CD4-positive, alpha-beta T cell treated with Interleukin-10 for 1 hour (primary cell): ENCODE results near the gene FLVCR1.
A peak's percentile ranks its signal among the peaks of the same experiment; 100 is the strongest.
"Not testable (repeated sequence)": the region's sequence is repeated elsewhere in the genome, so short reads cannot be mapped to it uniquely, and the experiment has no call there.

ENCODE experiments used
- DNase-seq: peaks from one replicate; pipeline ENCODE4 v3.0.0-alpha.2; 2020

Gene FLVCR1

GRCh38 chr1:212857992-212858460 lies at the start of gene FLVCR1:
FLVCR1 (plus strand) TSS chr1:212858275; CDS start chr1:212858453, 178 bp downstream.
- DNase-seq: peak; percentile 94

DNA sequence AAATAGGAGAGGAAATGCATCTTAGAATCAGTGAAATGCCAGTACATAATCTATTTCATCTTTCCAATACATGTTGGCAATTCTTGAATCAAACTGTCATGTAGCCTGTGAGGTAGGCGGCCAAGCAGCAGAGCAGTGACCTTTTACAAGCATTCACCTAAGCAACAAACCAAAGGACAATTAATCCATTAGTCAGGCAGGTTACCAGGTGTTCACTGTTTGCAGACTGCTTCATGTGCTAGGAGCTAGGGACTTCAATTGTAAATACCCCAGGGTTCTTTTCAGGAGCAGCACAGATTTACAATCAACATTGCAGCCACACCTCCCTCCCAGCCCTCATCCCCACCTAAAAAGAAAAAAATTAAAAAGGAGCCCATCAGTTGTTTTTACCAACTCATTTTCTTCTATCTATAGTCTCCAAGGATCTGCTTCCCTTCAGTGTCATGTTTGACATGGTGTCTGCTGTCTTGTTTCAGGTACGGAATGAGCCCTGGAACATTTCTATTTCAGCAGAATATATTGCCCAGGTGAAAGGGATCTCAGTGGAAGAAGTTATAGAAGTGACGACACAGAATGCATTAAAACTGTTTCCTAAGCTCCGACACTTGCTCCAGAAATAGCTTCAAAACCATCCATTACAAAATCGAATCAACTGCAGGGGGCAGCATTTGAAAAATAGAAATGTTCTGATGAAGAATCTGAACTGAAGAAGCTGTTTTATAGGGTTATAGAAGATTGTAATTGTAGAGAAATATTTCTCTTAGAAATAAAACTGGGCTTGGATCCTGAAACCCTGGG lies 43.3 kb upstream of the FLVCR1 start:
- DNase-seq: peak; percentile 26

- no peak for DNase-seq
Observed at GRCh38 chr1:212816567-212817278, 41.4 kb upstream of the FLVCR1 start.

DNA sequence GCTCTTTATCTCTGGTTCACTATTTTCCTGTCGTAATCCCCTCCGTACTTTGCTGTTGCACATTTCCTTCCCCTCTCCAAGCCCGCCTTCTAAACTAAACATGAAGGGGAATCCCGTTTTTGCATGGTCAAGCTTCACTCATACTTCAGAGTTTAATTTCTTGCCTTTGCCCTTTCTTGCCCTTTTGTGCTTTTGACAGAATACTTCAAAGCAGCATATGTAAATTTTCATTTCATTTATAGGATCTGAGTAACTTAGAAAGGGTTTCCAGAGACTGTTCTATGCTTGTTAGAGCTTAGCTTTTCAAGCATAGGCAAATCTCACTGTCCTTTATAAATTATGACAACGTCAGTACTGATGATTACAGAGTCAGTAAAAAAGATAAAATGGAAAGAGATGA lies 38.3 kb upstream of the FLVCR1 start:
- DNase-seq: no peak

DNA sequence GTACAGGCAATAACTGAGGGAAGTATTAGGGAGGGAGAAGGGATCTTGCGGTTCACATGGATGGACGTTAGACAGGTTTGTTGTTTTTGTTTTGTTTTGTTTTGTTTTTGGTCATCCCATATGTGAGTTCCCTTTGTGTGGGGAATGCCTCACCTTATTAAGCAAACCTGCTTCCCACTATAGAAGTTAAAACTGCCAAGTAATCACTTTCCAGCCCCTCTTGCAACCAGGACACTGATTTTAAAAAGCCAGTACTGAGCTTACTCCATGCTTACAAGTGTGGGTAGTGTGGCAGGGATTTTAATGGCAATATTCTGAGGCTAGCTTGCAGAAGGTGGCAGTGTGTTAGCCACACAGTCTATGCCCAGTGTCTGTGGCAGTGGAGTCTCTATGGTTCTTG lies 37.1 kb upstream of the FLVCR1 start:
- no peak for DNase-seq

- no peak for DNase-seq
Observed at GRCh38 chr1:212822956-212823355, 35.1 kb upstream of the FLVCR1 start.

DNA sequence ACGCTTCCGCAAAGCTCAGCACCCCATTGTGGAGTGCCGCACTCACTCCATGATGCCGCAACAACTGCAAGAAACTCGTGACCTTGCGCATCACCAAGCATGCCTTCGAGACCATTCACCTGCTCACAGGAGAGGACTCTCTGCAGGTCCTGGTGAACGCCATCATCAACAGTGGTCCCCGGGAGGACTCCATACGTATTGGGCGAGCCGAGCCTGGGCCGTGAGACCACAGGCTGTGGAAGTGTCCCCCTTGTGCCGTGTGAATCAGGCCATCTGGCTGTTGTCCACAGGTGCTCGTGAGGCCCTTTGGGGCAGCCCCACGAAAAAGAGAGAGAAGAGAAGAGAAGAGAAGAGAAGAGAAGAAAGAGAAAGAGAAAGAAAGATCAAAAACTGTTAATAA lies 33.9 kb upstream of the FLVCR1 start:
- no peak for DNase-seq

DNA sequence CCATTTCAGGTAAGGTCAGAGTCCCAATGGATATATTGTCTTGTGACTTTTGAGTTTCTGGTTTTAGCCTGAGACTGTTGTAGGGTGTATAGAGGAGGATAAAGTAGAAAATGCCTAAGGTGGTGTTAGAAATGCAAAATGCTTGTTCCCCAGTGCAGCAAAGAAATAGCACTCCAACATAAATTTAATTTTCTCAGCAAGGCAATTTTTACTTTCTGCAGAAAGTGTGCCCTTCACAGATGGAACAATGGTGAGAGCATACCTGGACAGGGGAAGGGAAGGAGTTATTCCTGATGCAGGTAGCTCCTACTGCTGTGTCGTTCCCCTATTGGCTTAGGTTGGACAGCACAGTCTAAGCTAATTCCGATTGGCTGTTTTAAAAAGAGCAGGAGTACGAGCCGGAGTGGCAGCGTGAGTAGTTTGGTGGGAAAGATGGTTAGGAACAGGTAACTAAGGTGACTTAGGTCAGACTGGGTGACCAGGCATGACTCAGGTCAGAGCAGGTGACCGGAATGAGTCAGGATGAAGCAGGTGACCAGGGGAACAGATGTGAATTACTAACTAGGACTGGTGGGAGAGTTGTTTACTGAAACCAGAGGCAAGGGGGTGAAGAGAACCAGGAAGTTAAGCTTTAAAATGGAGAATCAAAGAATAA lies 32.1 kb upstream of the FLVCR1 start:
- no peak for DNase-seq

DNA sequence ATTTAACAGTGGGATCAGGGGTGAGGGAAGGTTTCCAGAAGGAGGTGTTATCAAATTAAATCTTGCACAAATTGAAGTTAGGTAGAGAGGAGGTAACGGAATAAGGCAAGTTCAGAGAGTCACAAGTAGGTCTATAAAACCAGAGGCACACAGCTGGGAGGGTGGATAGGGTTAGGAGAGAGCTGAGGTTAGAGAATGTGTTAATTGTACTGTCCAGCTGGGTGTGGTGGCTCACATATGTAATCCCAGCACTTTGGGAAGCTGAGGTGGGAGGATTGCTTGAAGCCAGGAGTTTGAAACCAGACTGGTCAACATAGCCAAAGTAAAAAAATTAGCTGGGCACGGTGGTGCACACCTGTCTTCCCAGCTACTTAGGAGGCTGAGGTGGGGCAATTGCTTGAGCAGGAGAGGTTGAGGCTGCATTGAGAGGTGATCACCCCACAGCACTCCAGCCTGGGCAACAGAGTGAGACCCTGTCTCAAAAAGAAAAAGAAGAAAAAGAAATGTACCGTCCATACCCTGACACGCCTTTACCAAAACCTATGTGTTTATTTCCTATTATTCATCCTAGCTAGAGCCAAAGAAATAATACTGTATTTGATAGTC lies 30.8 kb upstream of the FLVCR1 start:
- no peak for DNase-seq

DNA sequence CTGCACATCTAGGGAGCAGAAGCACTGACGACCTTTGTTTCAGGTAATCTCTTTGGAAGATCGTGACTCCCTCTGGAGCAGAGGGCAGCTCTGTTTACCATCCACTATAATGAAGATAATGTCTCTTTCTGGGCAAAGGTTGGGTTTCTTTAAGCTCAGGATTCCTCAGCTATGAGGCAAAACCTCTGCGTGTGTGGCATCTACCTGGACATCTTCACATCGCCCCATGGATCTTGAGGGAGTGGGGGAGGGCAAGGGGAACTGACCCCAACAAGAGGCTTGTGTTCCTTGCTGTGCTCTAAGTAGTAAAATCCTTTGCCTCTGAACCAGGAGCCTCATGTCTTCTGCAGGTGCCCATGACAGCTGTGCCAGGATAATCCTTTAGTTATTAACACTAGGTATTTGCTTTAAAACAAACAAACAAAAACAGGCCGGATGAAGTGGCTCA lies 30.2 kb upstream of the FLVCR1 start:
- DNase-seq: no peak

- no peak for DNase-seq
Observed at GRCh38 chr1:212828395-212828794, 29.7 kb upstream of the FLVCR1 start.

GRCh38 chr1:212833211-212834207 lies 24.6 kb upstream of the FLVCR1 start:
- peak; percentile 3 for DNase-seq

DNA sequence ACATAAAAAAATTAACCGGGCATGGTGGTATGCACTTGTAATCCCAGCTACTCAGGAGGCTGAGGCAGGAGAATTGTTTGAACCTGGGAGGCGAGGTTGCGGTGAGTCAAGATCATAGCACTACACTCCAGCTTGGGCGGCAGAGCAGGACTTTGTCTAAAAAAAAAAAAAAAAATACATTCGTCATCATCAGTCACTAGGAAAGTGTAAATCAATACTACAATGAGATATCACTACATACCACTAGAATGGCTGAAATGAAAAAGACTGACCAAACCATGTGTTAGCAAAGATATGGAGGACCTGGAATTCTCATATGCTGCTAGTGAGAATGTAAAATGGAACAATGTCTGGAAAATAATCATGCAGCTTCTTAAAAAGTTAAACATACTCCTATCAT lies 19.9 kb upstream of the FLVCR1 start:
- no peak for DNase-seq

DNA sequence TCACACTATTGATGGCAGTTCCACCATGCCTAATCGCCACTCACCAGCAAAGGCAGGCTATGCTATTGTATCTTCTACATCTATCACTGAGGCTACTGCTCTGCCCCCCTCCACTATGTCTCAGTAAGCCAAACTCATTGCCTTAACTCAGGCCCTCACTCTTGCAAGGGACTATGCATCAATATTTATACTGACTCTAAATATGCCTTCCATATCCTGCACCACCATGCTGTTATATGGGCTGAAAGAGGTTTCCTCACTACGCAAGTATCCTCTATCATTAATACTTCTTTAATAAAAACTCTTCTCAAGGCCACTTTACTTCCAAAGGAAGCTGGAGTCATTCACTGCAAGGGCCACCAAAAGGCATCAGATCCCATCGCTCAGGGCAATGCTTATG lies 13.6 kb upstream of the FLVCR1 start:
- DNase-seq: not testable (repeated sequence)

GRCh38 chr1:212847549-212847948 lies 10.5 kb upstream of the FLVCR1 start, which contains the start of gene SPATA45:
SPATA45 (minus strand) TSS chr1:212847649; CDS start chr1:212836149, 11,500 bp downstream.
- no peak for DNase-seq

DNA sequence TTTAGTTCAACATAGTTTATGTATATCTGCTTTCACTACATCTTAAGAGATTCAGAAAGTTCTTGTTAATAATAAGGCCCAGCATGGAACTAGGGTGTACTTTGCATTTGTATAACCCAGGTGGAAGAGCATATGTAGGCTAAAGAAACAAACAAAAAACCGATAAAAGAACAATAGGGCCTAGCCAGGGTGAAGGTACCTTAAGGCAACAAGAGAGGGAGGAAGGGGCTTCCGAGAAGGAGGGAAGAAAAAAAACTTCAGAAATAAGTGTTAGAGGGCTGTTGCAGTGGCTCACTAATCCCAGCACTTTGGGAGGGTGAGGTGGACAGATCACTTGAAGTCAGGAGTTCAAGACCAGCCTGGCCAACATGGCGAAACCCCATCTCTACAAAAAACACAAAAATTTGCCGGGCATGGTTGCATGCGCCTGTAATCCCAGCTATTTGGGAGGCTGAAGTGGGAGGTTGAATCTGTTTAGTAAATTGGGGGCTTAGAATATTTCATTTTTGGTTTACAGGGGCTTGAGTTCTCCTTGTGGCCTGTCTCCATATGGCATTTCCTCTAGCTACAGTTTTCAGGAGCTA lies 5.9 kb upstream of the FLVCR1 start:
- no peak for DNase-seq

- no peak for DNase-seq
Observed at GRCh38 chr1:212853658-212854057, 4.4 kb upstream of the FLVCR1 start.

DNA sequence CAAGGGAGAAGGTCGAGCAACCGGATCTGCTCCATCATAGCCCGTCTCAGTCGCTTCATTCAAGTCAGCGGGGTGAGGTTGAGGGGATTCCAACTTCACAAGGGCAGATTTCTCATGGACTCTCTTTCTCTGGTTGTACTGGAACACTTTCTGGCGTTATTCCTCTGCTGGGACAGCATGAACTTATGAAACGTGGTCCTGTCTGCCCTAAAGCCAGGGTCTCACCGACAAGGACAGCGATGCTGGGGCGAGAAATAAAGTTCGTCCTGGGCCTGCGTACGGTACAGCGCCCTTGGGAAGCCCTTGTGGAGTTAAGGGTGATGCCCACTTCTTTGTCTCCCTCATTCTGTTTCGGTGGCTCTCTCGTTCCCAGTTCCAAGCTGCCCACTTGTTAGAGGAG lies 1.3 kb upstream of the FLVCR1 start:
- DNase-seq: no peak

DNA sequence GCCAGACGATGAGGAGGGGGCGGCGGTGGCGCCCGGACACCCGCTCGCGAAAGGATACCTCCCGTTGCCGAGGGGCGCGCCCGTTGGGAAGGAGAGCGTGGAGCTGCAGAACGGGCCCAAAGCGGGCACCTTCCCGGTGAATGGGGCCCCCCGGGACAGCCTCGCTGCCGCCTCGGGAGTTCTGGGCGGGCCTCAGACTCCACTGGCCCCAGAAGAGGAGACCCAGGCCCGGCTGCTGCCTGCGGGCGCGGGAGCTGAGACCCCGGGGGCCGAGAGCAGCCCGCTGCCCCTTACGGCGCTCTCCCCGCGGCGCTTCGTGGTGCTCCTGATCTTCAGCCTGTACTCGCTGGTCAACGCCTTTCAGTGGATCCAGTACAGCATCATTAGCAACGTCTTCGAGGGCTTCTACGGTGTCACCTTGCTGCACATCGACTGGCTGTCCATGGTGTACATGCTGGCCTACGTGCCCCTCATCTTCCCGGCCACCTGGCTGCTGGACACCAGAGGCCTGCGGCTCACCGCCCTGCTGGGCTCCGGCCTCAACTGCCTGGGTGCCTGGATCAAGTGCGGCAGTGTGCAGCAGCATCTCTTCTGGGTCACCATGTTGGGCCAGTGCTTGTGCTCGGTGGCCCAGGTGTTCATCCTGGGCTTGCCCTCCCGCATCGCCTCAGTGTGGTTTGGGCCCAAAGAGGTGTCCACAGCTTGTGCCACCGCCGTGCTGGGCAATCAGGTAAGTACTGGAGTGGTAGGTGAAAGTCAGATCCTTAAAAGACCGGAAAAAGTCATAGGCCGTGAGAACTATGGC lies 588 bp downstream of the FLVCR1 start:
- DNase-seq: peak; percentile 26
